Measurements from ENCODE around the gene TTC7B. TPM values are rescaled to one million over a fixed set of nuclear protein-coding genes. Genes with fewer than 3 reads are reported as not detected.

The TTC7B gene
- total RNA-seq, 1 experiment from 2014 or later = 40.9 TPM

- no peaks in the 10 kb centered on the region for H3K4me1 ChIP-seq (ENCODE audit: control insufficient read depth, insufficient read depth, low read length)
- TF ChIP-seq REST (IDR thresholded peaks at IDR 0.05; ENCODE audit: insufficient read depth in 1 of 2, low read depth in 2 of 2, low read length in 1 of 2) (no peak), POLR2AphosphoS5 (IDR thresholded peaks at IDR 0.05; ENCODE audit: low read depth, low read length) (no peak), TCF7L2 (IDR thresholded peaks at IDR 0.05; ENCODE audit: low read depth, low read length) (no peak), SIN3A (IDR thresholded peaks at IDR 0.05; ENCODE audit: borderline replicate concordance, insufficient read depth, low read depth, low read length) (no peak), CTCF (IDR thresholded peaks at IDR 0.05) (no peak)
- no peak overlapping the region for H3K4me3 ChIP-seq (ENCODE audit: low read depth in 2 of 2, low read length in 2 of 2)
- ChIA-PET CTCF (no interaction called here), POLR2A (interaction anchor here (0.6 kb wide), 1 partner anchor 544 kb away, joined by 3 read pairs; no protein-coding TSS in a partner anchor)
- DNase-seq (ENCODE audit: low read depth, low spot score) (no peak), ATAC-seq (no peak)
- H3K9me3 ChIP-seq (ENCODE audit: control insufficient read depth, insufficient read depth, low read depth, low read length) = no peaks in the 10 kb centered on the region
- no peaks in the 10 kb centered on the region for H3K27me3 ChIP-seq (ENCODE audit: control insufficient read depth, insufficient read depth, low read length)
- no peaks in the 10 kb centered on the region for H3K36me3 ChIP-seq (ENCODE audit: control insufficient read depth, insufficient read depth, low read length)
- BruUV-seq (replicated peaks) = no TSS peak
- H3K27ac ChIP-seq (ENCODE audit: low read length) = no peak overlapping the region
- intact Hi-C loops (cut with micrococcal nuclease; ENCODE audit: unreplicated experiment) = no loop called here
- in situ Hi-C loops (cut with HindIII; ENCODE audit: low pct_unique_long_range_greater_than_20kb, low sequenced_read_pairs) = no loop called here
Observed at GRCh38 chr14:90576981-90577660, 239.1 kb downstream of the TTC7B start.

- BruUV-seq (replicated peaks) = no TSS peak
- H3K9me3 ChIP-seq (ENCODE audit: control insufficient read depth, insufficient read depth, low read depth, low read length) = no peaks in the 10 kb centered on the region
- ChIA-PET CTCF (no interaction called here), POLR2A (interaction anchor here (0.6 kb wide), 1 partner anchor 544 kb away, joined by 3 read pairs; no protein-coding TSS in a partner anchor)
- DNase-seq (ENCODE audit: low read depth, low spot score) = no peak
- no peak overlapping the region for H3K27ac ChIP-seq (ENCODE audit: low read length)
- in situ Hi-C loops (cut with HindIII; ENCODE audit: low pct_unique_long_range_greater_than_20kb, low sequenced_read_pairs) = no loop called here
- no peak for ATAC-seq
- H3K4me1 ChIP-seq (ENCODE audit: control insufficient read depth, insufficient read depth, low read length) = no peaks in the 10 kb centered on the region
- H3K4me3 ChIP-seq (ENCODE audit: low read depth in 2 of 2, low read length in 2 of 2) = no peak overlapping the region
- H3K36me3 ChIP-seq (ENCODE audit: control insufficient read depth, insufficient read depth, low read length) = no peaks in the 10 kb centered on the region
- no peaks in the 10 kb centered on the region for H3K27me3 ChIP-seq (ENCODE audit: control insufficient read depth, insufficient read depth, low read length)
- intact Hi-C loops (cut with micrococcal nuclease; ENCODE audit: unreplicated experiment) = no loop called here
- TF ChIP-seq POLR2AphosphoS5 (IDR thresholded peaks at IDR 0.05; ENCODE audit: low read depth, low read length) = no peak
- no peak for TF ChIP-seq CTCF (IDR thresholded peaks at IDR 0.05)
- TF ChIP-seq SIN3A (IDR thresholded peaks at IDR 0.05; ENCODE audit: borderline replicate concordance, insufficient read depth, low read depth, low read length) = no peak
- no peak for TF ChIP-seq TCF7L2 (IDR thresholded peaks at IDR 0.05; ENCODE audit: low read depth, low read length)
- no peak for TF ChIP-seq REST (IDR thresholded peaks at IDR 0.05; ENCODE audit: insufficient read depth in 1 of 2, low read depth in 2 of 2, low read length in 1 of 2)
Observed at GRCh38 chr14:90576581-90576980, 239.6 kb downstream of the TTC7B start.
